ENCODE measurements around the gene AGAP1.
A peak's percentile ranks its signal among the peaks of the same experiment; 100 is the strongest.

The AGAP1 gene

GRCh38 chr2:236178890-236179235 lies 685.0 kb downstream of the AGAP1 start:
- H3K27ac ChIP-seq (ENCODE audit: insufficient read depth, low read depth, low read length, poor library complexity, severe bottlenecking) = no peak overlapping the region
- no peaks in the 10 kb centered on the region for H3K36me3 ChIP-seq (ENCODE audit: control insufficient read depth, insufficient read depth, low read length)
- peaks cover 70% of the 10 kb centered on the region for H3K27me3 ChIP-seq (ENCODE audit: control insufficient read depth, insufficient read depth, low read length, poor library complexity, severe bottlenecking)
- H3K4me3 ChIP-seq (ENCODE audit: insufficient read depth, low read depth, low read length) = peak overlapping the region; percentile 39
- no peaks in the 10 kb centered on the region for H3K9me3 ChIP-seq (ENCODE audit: control insufficient read depth, low read length)
- H3K4me1 ChIP-seq (ENCODE audit: control insufficient read depth, insufficient read depth, low read length) = peaks cover 24% of the 10 kb centered on the region
- WGBS, 2 experiments = 8 to 10% methylated on average over 15 of the region's 15 CpGs

- Histone ChIP-seq H3K4me3 (ENCODE audit: insufficient read depth, low read depth, low read length) (no peak overlapping the region), H3K27me3 (ENCODE audit: control insufficient read depth, insufficient read depth, low read length, poor library complexity, severe bottlenecking) (peaks cover 64% of the 10 kb centered on the region), H3K4me1 (ENCODE audit: control insufficient read depth, insufficient read depth, low read length) (peaks cover 19% of the 10 kb centered on the region), H3K36me3 (ENCODE audit: control insufficient read depth, insufficient read depth, low read length) (no peaks in the 10 kb centered on the region), H3K27ac (ENCODE audit: insufficient read depth, low read depth, low read length, poor library complexity, severe bottlenecking) (no peak overlapping the region), H3K9me3 (ENCODE audit: control insufficient read depth, low read length) (no peaks in the 10 kb centered on the region)
- WGBS, 2 experiments = 6 to 7% methylated on average over 59 of the region's 59 CpGs
These were observed 685.6 kb downstream of the AGAP1 start for GRCh38 chr2:236179236-236180075.

- H3K9me3 ChIP-seq (ENCODE audit: control insufficient read depth, low read length) = no peaks in the 10 kb centered on the region
- 40 to 42% methylated on average over 8 to 11 of the region's 12 CpGs for WGBS, 2 experiments
- H3K4me3 ChIP-seq (ENCODE audit: insufficient read depth, low read depth, low read length) = no peak overlapping the region
- peaks cover 56% of the 10 kb centered on the region for H3K27me3 ChIP-seq (ENCODE audit: control insufficient read depth, insufficient read depth, low read length, poor library complexity, severe bottlenecking)
- no peaks in the 10 kb centered on the region for H3K36me3 ChIP-seq (ENCODE audit: control insufficient read depth, insufficient read depth, low read length)
- no peak overlapping the region for H3K27ac ChIP-seq (ENCODE audit: insufficient read depth, low read depth, low read length, poor library complexity, severe bottlenecking)
- peaks cover 11% of the 10 kb centered on the region for H3K4me1 ChIP-seq (ENCODE audit: control insufficient read depth, insufficient read depth, low read length)
These were observed 686.4 kb downstream of the AGAP1 start for GRCh38 chr2:236180076-236180816.

- Histone ChIP-seq H3K27ac (ENCODE audit: insufficient read depth, low read depth, low read length, poor library complexity, severe bottlenecking) (no peak overlapping the region), H3K27me3 (ENCODE audit: control insufficient read depth, insufficient read depth, low read length, poor library complexity, severe bottlenecking) (peaks cover 49% of the 10 kb centered on the region), H3K36me3 (ENCODE audit: control insufficient read depth, insufficient read depth, low read length) (no peaks in the 10 kb centered on the region), H3K4me1 (ENCODE audit: control insufficient read depth, insufficient read depth, low read length) (peaks cover 5% of the 10 kb centered on the region), H3K4me3 (ENCODE audit: insufficient read depth, low read depth, low read length) (no peak overlapping the region), H3K9me3 (ENCODE audit: control insufficient read depth, low read length) (no peaks in the 10 kb centered on the region)
- 17 to 27% methylated on average over 4 to 9 of the region's 9 CpGs for WGBS, 2 experiments
These were observed 687.1 kb downstream of the AGAP1 start for GRCh38 chr2:236180831-236181453.
